ENCODE data around the gene BRICD5. TPM values are rescaled to one million over a fixed set of nuclear protein-coding genes. Genes with fewer than 3 reads are reported as not detected.

The BRICD5 gene
- total and polyA plus RNA-seq, 2 of the 13 experiments (the other 11 are each of a cell fraction or from before 2014, with no cell fraction given) = 1.6 to 5.8 TPM

- TF ChIP-seq, protein P1, sequence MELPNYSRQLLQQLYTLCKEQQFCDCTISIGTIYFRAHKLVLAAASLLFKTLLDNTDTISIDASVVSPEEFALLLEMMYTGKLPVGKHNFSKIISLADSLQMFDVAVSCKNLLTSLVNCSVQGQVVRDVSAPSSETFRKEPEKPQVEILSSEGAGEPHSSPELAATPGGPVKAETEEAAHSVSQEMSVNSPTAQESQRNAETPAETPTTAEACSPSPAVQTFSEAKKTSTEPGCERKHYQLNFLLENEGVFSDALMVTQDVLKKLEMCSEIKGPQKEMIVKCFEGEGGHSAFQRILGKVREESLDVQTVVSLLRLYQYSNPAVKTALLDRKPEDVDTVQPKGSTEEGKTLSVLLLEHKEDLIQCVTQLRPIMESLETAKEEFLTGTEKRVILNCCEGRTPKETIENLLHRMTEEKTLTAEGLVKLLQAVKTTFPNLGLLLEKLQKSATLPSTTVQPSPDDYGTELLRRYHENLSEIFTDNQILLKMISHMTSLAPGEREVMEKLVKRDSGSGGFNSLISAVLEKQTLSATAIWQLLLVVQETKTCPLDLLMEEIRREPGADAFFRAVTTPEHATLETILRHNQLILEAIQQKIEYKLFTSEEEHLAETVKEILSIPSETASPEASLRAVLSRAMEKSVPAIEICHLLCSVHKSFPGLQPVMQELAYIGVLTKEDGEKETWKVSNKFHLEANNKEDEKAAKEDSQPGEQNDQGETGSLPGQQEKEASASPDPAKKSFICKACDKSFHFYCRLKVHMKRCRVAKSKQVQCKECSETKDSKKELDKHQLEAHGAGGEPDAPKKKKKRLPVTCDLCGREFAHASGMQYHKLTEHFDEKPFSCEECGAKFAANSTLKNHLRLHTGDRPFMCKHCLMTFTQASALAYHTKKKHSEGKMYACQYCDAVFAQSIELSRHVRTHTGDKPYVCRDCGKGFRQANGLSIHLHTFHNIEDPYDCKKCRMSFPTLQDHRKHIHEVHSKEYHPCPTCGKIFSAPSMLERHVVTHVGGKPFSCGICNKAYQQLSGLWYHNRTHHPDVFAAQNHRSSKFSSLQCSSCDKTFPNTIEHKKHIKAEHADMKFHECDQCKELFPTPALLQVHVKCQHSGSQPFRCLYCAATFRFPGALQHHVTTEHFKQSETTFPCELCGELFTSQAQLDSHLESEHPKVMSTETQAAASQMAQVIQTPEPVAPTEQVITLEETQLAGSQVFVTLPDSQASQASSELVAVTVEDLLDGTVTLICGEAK (IDR thresholded peaks at IDR 0.05) = no peak
- TF ChIP-seq, protein P1 (CRISPR knock-in tag; IDR thresholded peaks at IDR 0.05) = 0 out of 2 replicates have a peak, but pooled peaks have one; percentile 23
- TF ChIP-seq ZNF770 (CRISPR knock-in tag; IDR thresholded peaks at IDR 0.05) (no peak), SIX4 (CRISPR knock-in tag; IDR thresholded peaks at IDR 0.05) (0 out of 2 replicates have a peak, but pooled peaks have one; percentile 13), SRF (IDR thresholded peaks at IDR 0.05; ENCODE audit: low read depth, low read length) (peak; percentile 32; the same call in 1 of the 2 replicates), HHEX (CRISPR knock-in tag; IDR thresholded peaks at IDR 0.05) (peak; percentile 75), MLX (CRISPR knock-in tag; IDR thresholded peaks at IDR 0.05) (no peak), ZNF687 (CRISPR knock-in tag; IDR thresholded peaks at IDR 0.05) (peak; percentile 32), ZNF253 (CRISPR knock-in tag; IDR thresholded peaks at IDR 0.05; ENCODE audit: borderline replicate concordance) (no peak), IRF2 (CRISPR knock-in tag; IDR thresholded peaks at IDR 0.05) (peak; percentile 20; the same call in 1 of the 2 replicates), RFXANK (CRISPR knock-in tag; IDR thresholded peaks at IDR 0.05) (no peak)
These were observed 15.7 kb upstream of the BRICD5 start (continued) for GRCh38 chr16:2226245-2226793.
